Keratinocyte (primary cell): Measurements from ENCODE around the gene RXRA. TPM values are rescaled to one million over a fixed set of nuclear protein-coding genes. Genes with fewer than 3 reads are reported as not detected.

Experiments used
- DNase-seq: peaks from one replicate; pipeline ENCODE4 v3.0.0-alpha.2; 2011; ENCODE audit warnings: low read depth, missing footprints, low spot score
- FAIRE-seq: peaks from 2 replicates; lab custom pipeline; 2011; peaks lifted over from hg19 to GRCh38; lab: Jason Lieb, UNC
- H2AFZ ChIP-seq: 2 replicates; pipeline ENCODE4 v1.6.0; 2012; ENCODE audit warnings: low read length, control low read depth, inconsistent platforms; ENCODE audit not compliant: control insufficient read depth
- H3K27ac ChIP-seq: 2 replicates; pipeline ENCODE4 v1.5.1; 2011; ENCODE audit warnings: low read length; ENCODE audit not compliant: control insufficient read depth, insufficient read depth
- H3K27me3 ChIP-seq: 3 replicates; pipeline ENCODE4 v1.6.0; 2011; ENCODE audit warnings: low read length; ENCODE audit not compliant: control insufficient read depth, insufficient read depth; ENCODE audit errors: extremely low read depth
- H3K36me3 ChIP-seq, 2 experiments: 2 replicates in 1 of 2; 3 replicates in 1 of 2; pipeline ENCODE4 v1.5.1; 2011; ENCODE audit warnings: low read length in 2 of 2, mild to moderate bottlenecking in 1 of 2; ENCODE audit not compliant: control insufficient read depth in 2 of 2, insufficient read depth in 2 of 2; ENCODE audit errors: extremely low read depth in 1 of 2
- H3K4me1 ChIP-seq: 3 replicates; pipeline ENCODE4 v1.5.1; 2011; ENCODE audit warnings: low read length; ENCODE audit not compliant: control insufficient read depth, insufficient read depth; ENCODE audit errors: extremely low read depth
- H3K4me2 ChIP-seq: 3 replicates; pipeline ENCODE4 v1.6.0; 2011; ENCODE audit warnings: low read depth, low read length; ENCODE audit not compliant: control insufficient read depth, insufficient read depth; ENCODE audit errors: extremely low read depth
- H3K4me3 ChIP-seq, 3 experiments: fragments of 200-600 bp in 1 of 3; sonication (generic) in 1 of 3; 2 replicates in 2 of 3; 3 replicates in 1 of 3; pipeline ENCODE4 v1.5.1; 2011 to 2016; ENCODE audit warnings: low read length in 3 of 3, mild to moderate bottlenecking in 3 of 3, control low read depth in 2 of 3, inconsistent platforms in 1 of 3, low read depth in 1 of 3, mixed read lengths in 1 of 3, mixed run types in 1 of 3, moderate library complexity in 1 of 3; ENCODE audit not compliant: control insufficient read depth in 2 of 3, insufficient read depth in 2 of 3; ENCODE audit errors: extremely low read depth in 1 of 3
- H3K79me2 ChIP-seq: 2 replicates; pipeline ENCODE4 v1.6.0; 2012; ENCODE audit warnings: low read length; ENCODE audit not compliant: control insufficient read depth, insufficient read depth
- H3K9ac ChIP-seq: 3 replicates; pipeline ENCODE4 v1.6.0; 2011; ENCODE audit warnings: low read length; ENCODE audit not compliant: control insufficient read depth, insufficient read depth; ENCODE audit errors: extremely low read depth
- H3K9me1 ChIP-seq: 3 replicates; pipeline ENCODE4 v1.6.0; 2011; ENCODE audit warnings: low read length; ENCODE audit not compliant: control insufficient read depth, insufficient read depth; ENCODE audit errors: extremely low read depth
- H3K9me3 ChIP-seq: 2 replicates; pipeline ENCODE4 v1.5.1; 2012; ENCODE audit warnings: low read depth, low read length; ENCODE audit not compliant: control insufficient read depth
- H4K20me1 ChIP-seq: 3 replicates; pipeline ENCODE4 v1.6.0; 2011; ENCODE audit warnings: low read length; ENCODE audit not compliant: control insufficient read depth, insufficient read depth; ENCODE audit errors: extremely low read depth
- EZH2 ChIP-seq: IDR thresholded peaks from one replicate; pipeline ENCODE4 v1.6.1; 2012; ENCODE audit warnings: inconsistent platforms, mild to moderate bottlenecking, low read length, moderate library complexity
- dilution Hi-C: fragments of 300-500 bp; cut with MboI; formaldehyde crosslinking; loops from one replicate; pipeline ENCODE4 v1.7.0; 2020; ENCODE audit warnings: low sequenced_read_pairs; ENCODE audit not compliant: extremely low pct_ligation_motif_present
- polyA plus RNA-seq, 5 experiments: library from polyadenylated mRNA; depleted of rRNA in 3 of 5; stranded (reverse) in 3 of 5; stranded (forward) in 1 of 5; unstranded in 1 of 5; fragments of >200 nt; gene quantifications; 1 replicate in 1 of 5; 2 replicates in 3 of 5; 3 replicates in 1 of 5; pipeline versions ENCODE4 v1.2.1 to v1.2.3, GENCODE V29; 2011 to 2012; ENCODE audit warnings: missing spikeins in 2 of 5, low read depth in 1 of 5, low replicate concordance in 1 of 5
- TF ChIP-seq, protein P1 (sequence below), 3 experiments: IDR thresholded peaks in 1 of 3; conservative IDR thresholded peaks in 1 of 3; optimal IDR thresholded peaks in 1 of 3; 2 replicates in 2 of 3; 3 replicates in 1 of 3; pipeline versions ENCODE3 to v1.5.1; 2011; ENCODE audit warnings: low read length in 3 of 3, mild to moderate bottlenecking in 3 of 3, moderate library complexity in 2 of 3, control low read depth in 1 of 3, inconsistent platforms in 1 of 3; ENCODE audit not compliant: insufficient read depth in 2 of 3; ENCODE audit errors: extremely low read depth in 1 of 3

RXRA gene
- polyA plus RNA-seq, 1 donor (not counting 4 experiments of a cell fraction or from before 2014, with no cell fraction given), result 9.7 TPM

GRCh38 chr9:134363450-134363849, 37.2 kb downstream of the RXRA start:
- Histone ChIP-seq H3K36me3 (peaks cover 0 to 2% of the 10 kb centered on the region in 2 experiments), H3K27ac (no peak overlapping the region), H3K4me2 (no peak overlapping the region), H3K9me1 (no peaks in the 10 kb centered on the region), H3K79me2 (peaks cover 29% of the 10 kb centered on the region), H3K4me1 (peaks cover 71% of the 10 kb centered on the region), H3K4me3 (no peak overlapping the region), H3K9ac (no peak overlapping the region), H3K9me3 (no peaks in the 10 kb centered on the region), H3K27me3 (no peaks in the 10 kb centered on the region), H2AFZ (no peak overlapping the region), H4K20me1 (peaks cover 8% of the 10 kb centered on the region)
- dilution Hi-C loops, result no loop called here
- TF ChIP-seq EZH2, result no peak
- TF ChIP-seq, protein P1, sequence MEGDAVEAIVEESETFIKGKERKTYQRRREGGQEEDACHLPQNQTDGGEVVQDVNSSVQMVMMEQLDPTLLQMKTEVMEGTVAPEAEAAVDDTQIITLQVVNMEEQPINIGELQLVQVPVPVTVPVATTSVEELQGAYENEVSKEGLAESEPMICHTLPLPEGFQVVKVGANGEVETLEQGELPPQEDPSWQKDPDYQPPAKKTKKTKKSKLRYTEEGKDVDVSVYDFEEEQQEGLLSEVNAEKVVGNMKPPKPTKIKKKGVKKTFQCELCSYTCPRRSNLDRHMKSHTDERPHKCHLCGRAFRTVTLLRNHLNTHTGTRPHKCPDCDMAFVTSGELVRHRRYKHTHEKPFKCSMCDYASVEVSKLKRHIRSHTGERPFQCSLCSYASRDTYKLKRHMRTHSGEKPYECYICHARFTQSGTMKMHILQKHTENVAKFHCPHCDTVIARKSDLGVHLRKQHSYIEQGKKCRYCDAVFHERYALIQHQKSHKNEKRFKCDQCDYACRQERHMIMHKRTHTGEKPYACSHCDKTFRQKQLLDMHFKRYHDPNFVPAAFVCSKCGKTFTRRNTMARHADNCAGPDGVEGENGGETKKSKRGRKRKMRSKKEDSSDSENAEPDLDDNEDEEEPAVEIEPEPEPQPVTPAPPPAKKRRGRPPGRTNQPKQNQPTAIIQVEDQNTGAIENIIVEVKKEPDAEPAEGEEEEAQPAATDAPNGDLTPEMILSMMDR (optimal IDR thresholded peaks at IDR 0.05 in 1 of 3, IDR thresholded peaks at IDR 0.05 in 1 of 3, conservative IDR thresholded peaks at IDR 0.05 in 1 of 3; ENCODE audit: extremely low read depth in 1 of 3, insufficient read depth in 2 of 3, low read length in 3 of 3), result no peak
- DNase-seq (no peak), FAIRE-seq (no peak)

- Histone ChIP-seq H3K27ac (no peak overlapping the region), H2AFZ (no peak overlapping the region)
- TF ChIP-seq EZH2, result no peak
- TF ChIP-seq, protein P1 (optimal IDR thresholded peaks at IDR 0.05 in 1 of 3, IDR thresholded peaks at IDR 0.05 in 1 of 3, conservative IDR thresholded peaks at IDR 0.05 in 1 of 3; ENCODE audit: extremely low read depth in 1 of 3, insufficient read depth in 2 of 3, low read length in 3 of 3), result peak in 1 of 3 experiments; percentile 18
These were observed 38.3 kb downstream of the RXRA start for GRCh38 chr9:134364391-134365114.

More at GRCh38 chr9:134364391-134365114, 38.3 kb downstream of the RXRA start:
- peaks cover 65% of the 10 kb centered on the region for H3K4me1 ChIP-seq
- FAIRE-seq (no peak), DNase-seq (no peak)
- peaks cover 8% of the 10 kb centered on the region for H4K20me1 ChIP-seq
- H3K4me2 ChIP-seq, result no peak overlapping the region
- peaks cover 35% of the 10 kb centered on the region for H3K79me2 ChIP-seq
- H3K9me3 ChIP-seq, result no peaks in the 10 kb centered on the region
- dilution Hi-C loops, result no loop called here
- H3K4me3 ChIP-seq, result no peak overlapping the region
- no peaks in the 10 kb centered on the region for H3K9me1 ChIP-seq
- H3K27me3 ChIP-seq, result no peaks in the 10 kb centered on the region
- peaks cover 0 to 2% of the 10 kb centered on the region in 2 experiments for H3K36me3 ChIP-seq
- H3K9ac ChIP-seq, result no peak overlapping the region
